Measurements from ENCODE around the gene CCDC171. TPM values are rescaled to one million over a fixed set of nuclear protein-coding genes. Genes with fewer than 3 reads are reported as not detected.

The CCDC171 gene
- total RNA-seq, 4 donors from 2014 or later: 1.3 to 1.7 (median 1.4) TPM

- DNase-seq (ENCODE audit: extremely low spot score): no peak
- H3K4me3 ChIP-seq: no peak overlapping the region
- WGBS: 25% methylated on average over 2 of the region's 2 CpGs
Measured at GRCh38 chr9:15606643-15607472, 54.0 kb downstream of the CCDC171 start.

GRCh38 chr9:15612962-15613361 is 60.1 kb downstream of the CCDC171 start:
- H3K9me3 ChIP-seq: no peaks in the 10 kb centered on the region
- 87% methylated on average over 4 of the region's 4 CpGs for WGBS
- TF ChIP-seq EP300 (IDR thresholded peaks at IDR 0.05): no peak
- TF ChIP-seq POLR2AphosphoS5 (IDR thresholded peaks at IDR 0.05): no peak
- no peak for TF ChIP-seq CTCF (IDR thresholded peaks at IDR 0.05)
- no peak for TF ChIP-seq POLR2A (IDR thresholded peaks at IDR 0.05; ENCODE audit: low read depth)

More at GRCh38 chr9:15606643-15607472, 54.0 kb downstream of the CCDC171 start:
- H3K27ac ChIP-seq (replicated peaks in 1 of 4): no peak overlapping the region
- no peaks in the 10 kb centered on the region for H3K27me3 ChIP-seq
- H3K36me3 ChIP-seq: no peaks in the 10 kb centered on the region
- no peaks in the 10 kb centered on the region for H3K4me1 ChIP-seq
- intact Hi-C loops (cut with DNase I): loop anchor here (5.0 kb wide), 1 partner anchor 395 kb away; no protein-coding TSS in a partner anchor
- H3K9me3 ChIP-seq: no peaks in the 10 kb centered on the region
- TF ChIP-seq POLR2AphosphoS5 (IDR thresholded peaks at IDR 0.05) (no peak), CTCF (IDR thresholded peaks at IDR 0.05) (peak; percentile 77 to 83 (median 82))

GRCh38 chr9:15617782-15618181 is 64.9 kb downstream of the CCDC171 start:
- Histone ChIP-seq H3K4me3 (no peak overlapping the region), H3K27me3 (no peaks in the 10 kb centered on the region), H3K4me1 (no peaks in the 10 kb centered on the region), H3K27ac (replicated peaks in 1 of 4) (no peak overlapping the region), H3K9me3 (no peaks in the 10 kb centered on the region), H3K36me3 (no peaks in the 10 kb centered on the region)
- DNase-seq (ENCODE audit: extremely low spot score): no peak
- 100% methylated on average over 1 of the region's 7 CpGs for WGBS
- intact Hi-C loops (cut with DNase I): no loop called here
- TF ChIP-seq EP300 (IDR thresholded peaks at IDR 0.05): no peak
- no peak for TF ChIP-seq POLR2A (IDR thresholded peaks at IDR 0.05; ENCODE audit: low read depth)
- TF ChIP-seq POLR2AphosphoS5 (IDR thresholded peaks at IDR 0.05): no peak

More at GRCh38 chr9:15612962-15613361, 60.1 kb downstream of the CCDC171 start:
- DNase-seq (ENCODE audit: extremely low spot score): no peak
- no peaks in the 10 kb centered on the region for H3K4me1 ChIP-seq
- intact Hi-C loops (cut with DNase I): no loop called here
- no peaks in the 10 kb centered on the region for H3K36me3 ChIP-seq
- no peaks in the 10 kb centered on the region for H3K27me3 ChIP-seq
- no peak overlapping the region for H3K27ac ChIP-seq (replicated peaks in 1 of 4)
- H3K4me3 ChIP-seq: no peak overlapping the region

GRCh38 chr9:15618540-15619331 is 65.9 kb downstream of the CCDC171 start:
- 88% methylated on average over 17 of the region's 18 CpGs for WGBS
- Histone ChIP-seq H3K4me1 (no peaks in the 10 kb centered on the region), H3K27ac (replicated peaks in 1 of 4) (no peak overlapping the region), H3K36me3 (no peaks in the 10 kb centered on the region), H3K27me3 (no peaks in the 10 kb centered on the region), H3K4me3 (no peak overlapping the region), H3K9me3 (no peaks in the 10 kb centered on the region)
- no peak for DNase-seq (ENCODE audit: extremely low spot score)
- TF ChIP-seq POLR2AphosphoS5 (IDR thresholded peaks at IDR 0.05): no peak
- no peak for TF ChIP-seq POLR2A (IDR thresholded peaks at IDR 0.05; ENCODE audit: low read depth)
- intact Hi-C loops (cut with DNase I): no loop called here

GRCh38 chr9:15622318-15622971 is 69.6 kb downstream of the CCDC171 start:
- Histone ChIP-seq H3K4me3 (no peak overlapping the region), H3K27me3 (no peaks in the 10 kb centered on the region), H3K9me3 (no peaks in the 10 kb centered on the region), H3K36me3 (no peaks in the 10 kb centered on the region), H3K27ac (replicated peaks in 1 of 4) (no peak overlapping the region), H3K4me1 (no peaks in the 10 kb centered on the region)
- intact Hi-C loops (cut with DNase I): no loop called here
- DNase-seq (ENCODE audit: extremely low spot score): no peak
- whole genome bisulfite sequencing: 23% methylated on average over 1 of the region's 1 CpG
- TF ChIP-seq CTCF (IDR thresholded peaks at IDR 0.05) (peak in 2 of 3 experiments; percentile 23 to 31), POLR2A (IDR thresholded peaks at IDR 0.05; ENCODE audit: low read depth) (no peak)

Measured in esophagus muscularis mucosa (tissue), 4 donors.